Spleen (tissue), 11 donors: ENCODE results near the gene EHMT1. TPM values are rescaled to one million over a fixed set of nuclear protein-coding genes. Genes with fewer than 3 reads are reported as not detected.
A peak's percentile ranks its signal among the peaks of the same experiment; 100 is the strongest.

ENCODE experiments used
- DNase-seq: peaks from one replicate; pipeline ENCODE4 v3.0.0-alpha.2; 2020
- H3K27ac ChIP-seq, 8 donors: fragments of 200-600 bp; sonication (generic) in 7 of 8; 1 replicate in 4 of 8; 2 replicates in 4 of 8; pipeline versions ENCODE4 v1.5.0 to v1.8.0; 2016 to 2021; ENCODE audit warnings: inconsistent platforms in 4 of 8, mild to moderate bottlenecking in 4 of 8, moderate library complexity in 1 of 8
- H3K27me3 ChIP-seq, 7 donors: fragments of 200-600 bp; sonication (generic) in 6 of 7; replicated peaks in 1 of 7; 1 replicate in 4 of 7; 2 replicates in 3 of 7; pipeline versions ENCODE4 v1.5.0 to v1.8.0; 2016 to 2021; ENCODE audit warnings: inconsistent platforms in 3 of 7, mild to moderate bottlenecking in 1 of 7
- H3K36me3 ChIP-seq, 6 donors: fragments of 200-600 bp; sonication (generic) in 5 of 6; 1 replicate in 4 of 6; 2 replicates in 2 of 6; pipeline versions ENCODE4 v1.5.0 to v1.8.0; 2016 to 2021; ENCODE audit warnings: inconsistent platforms in 2 of 6
- H3K4me1 ChIP-seq, 6 donors: fragments of 200-600 bp; sonication (generic) in 5 of 6; 1 replicate in 3 of 6; 2 replicates in 3 of 6; pipeline versions ENCODE4 v1.5.0 to v1.8.0; 2016 to 2021; ENCODE audit warnings: inconsistent platforms in 3 of 6
- H3K4me3 ChIP-seq, 8 donors: fragments of 200-600 bp; sonication (generic) in 7 of 8; 1 replicate in 4 of 8; 2 replicates in 4 of 8; pipeline versions ENCODE4 v1.5.0 to v1.8.0; 2016 to 2021; ENCODE audit warnings: inconsistent platforms in 4 of 8, mild to moderate bottlenecking in 4 of 8, moderate library complexity in 2 of 8
- H3K9me3 ChIP-seq, 8 donors: fragments of 200-600 bp; sonication (generic) in 7 of 8; 1 replicate in 4 of 8; 2 replicates in 4 of 8; pipeline versions ENCODE4 v1.5.0 to v1.8.0; 2016 to 2021; ENCODE audit warnings: inconsistent platforms in 4 of 8
- CTCF ChIP-seq, 11 experiments: fragments of 200-600 bp in 7 of 11; fragments of 450-650 bp in 4 of 11; sonication (generic) in 4 of 11; IDR thresholded peaks in 8 of 11; conservative IDR thresholded peaks in 3 of 11; 1 replicate in 7 of 11; 2 replicates in 4 of 11; pipeline versions ENCODE4 v1.4.0 to v1.8.0; 2016 to 2021; ENCODE audit warnings: antibody characterized with exemption in 11 of 11, inconsistent platforms in 4 of 11, mild to moderate bottlenecking in 1 of 11
- POLR2A ChIP-seq, 3 donors: fragments of 450-650 bp; IDR thresholded peaks; one replicate each; pipeline ENCODE4 v1.5.1; 2017; ENCODE audit warnings: antibody characterized with exemption in 3 of 3, mild to moderate bottlenecking in 1 of 3
- POLR2AphosphoS5 ChIP-seq, 3 donors: sonication (generic); formaldehyde crosslinking; IDR thresholded peaks; one replicate each; pipeline ENCODE4 v1.5.1; 2017; ENCODE audit warnings: antibody characterized with exemption in 3 of 3
- WGBS, 5 donors: extraction: QIAGEN DNeasy Blood & Tissue Kit in 3 of 5; methylation state at CpG; one replicate each; pipeline versions ENCODE4 v1.1.5 to v1.1.7; 2013 to 2018; 5-methylcytosine and 5-hydroxymethylcytosine counted together
- intact Hi-C: fragments of 100-400 bp; cut with DNase I; formaldehyde crosslinking; loops from one replicate; pipeline ENCODE4 v1.15.0; 2023; ENCODE audit warnings: low total_unique reads
- polyA plus RNA-seq, 3 donors: library from polyadenylated mRNA; stranded (reverse); fragments of 200-250 nt; gene quantifications; one replicate each; pipeline ENCODE4 v1.2.1, GENCODE V29; 2013
- total RNA-seq, 7 donors: library from RNA; depleted of rRNA in 3 of 7; stranded (reverse); fragments of >200 nt in 3 of 7; fragmentation: NEBNext Ultra II Directional in 4 of 7; extraction: Animal tissue kit (Norgen Biotek cat#: 25700) in 4 of 7; gene quantifications; one replicate each; pipeline versions ENCODE4 v1.1.0 to v1.2.1, GENCODE V29; 2016 to 2021
- donor health status: healthy with polysubstance abuse.
- donor health status: DM: no; HTN: no; CAD: no; lungs with moderate emphysema.
- donor health status: DM: no; HTN: no; CAD: no.
- donor health status: Bipolar disorder and iron deficiency.
- donor health status: healthy.
- donor health status: DM: no; HTN: no; CAD: no.
- donor health status: DM: yes; HTN: yes; CAD: no.

EHMT1 gene
- total and polyA plus RNA-seq, 10 donors = 35.5 to 163 (median 122) TPM

- no peak overlapping the region for H3K4me3 ChIP-seq
- peaks cover 3 to 62% (median 40%) of the 10 kb centered on the region in 6 donors for H3K4me1 ChIP-seq
- intact Hi-C loops = no loop called here
- peaks cover 0 to 76% (median 14%) of the 10 kb centered on the region in 6 donors for H3K36me3 ChIP-seq
- no peak for DNase-seq
- H3K27ac ChIP-seq = peak overlapping the region in 5 of 8 donors; percentile 14 to 78 (median 62)
- WGBS, 5 donors = 88 to 91% (median 89%) methylated on average over 7 of the region's 7 CpGs
- no peak for TF ChIP-seq POLR2A (IDR thresholded peaks at IDR 0.05)
- no peak for TF ChIP-seq CTCF (IDR thresholded peaks at IDR 0.05 in 8 of 11, conservative IDR thresholded peaks at IDR 0.05 in 3 of 11)
- TF ChIP-seq POLR2AphosphoS5 (IDR thresholded peaks at IDR 0.05) = no peak
- no peaks in the 10 kb centered on the region for H3K27me3 ChIP-seq
- no peaks in the 10 kb centered on the region for H3K9me3 ChIP-seq
Observed at GRCh38 chr9:137650779-137651178, 32.0 kb downstream of the EHMT1 start.

GRCh38 chr9:137656416-137656815, 37.6 kb downstream of the EHMT1 start:
- 89 to 97% (median 91%) methylated on average over 6 of the region's 6 CpGs for WGBS, 5 donors
- Histone ChIP-seq H3K27me3 (no peaks in the 10 kb centered on the region), H3K4me1 (peaks cover 0 to 60% (median 27%) of the 10 kb centered on the region in 6 donors), H3K4me3 (no peak overlapping the region), H3K27ac (no peak overlapping the region), H3K9me3 (no peaks in the 10 kb centered on the region), H3K36me3 (peaks cover 0 to 54% (median 10%) of the 10 kb centered on the region in 6 donors)
- DNase-seq = peak; percentile 38
- intact Hi-C loops = no loop called here
- TF ChIP-seq POLR2A (IDR thresholded peaks at IDR 0.05) (no peak), CTCF (IDR thresholded peaks at IDR 0.05 in 8 of 11, conservative IDR thresholded peaks at IDR 0.05 in 3 of 11) (no peak), POLR2AphosphoS5 (IDR thresholded peaks at IDR 0.05) (no peak)

- H3K27me3 ChIP-seq = no peaks in the 10 kb centered on the region
- H3K9me3 ChIP-seq = no peaks in the 10 kb centered on the region
- no peak overlapping the region for H3K27ac ChIP-seq
- TF ChIP-seq POLR2A (IDR thresholded peaks at IDR 0.05) (no peak), CTCF (IDR thresholded peaks at IDR 0.05 in 8 of 11, conservative IDR thresholded peaks at IDR 0.05 in 3 of 11) (no peak), POLR2AphosphoS5 (IDR thresholded peaks at IDR 0.05) (no peak)
- H3K4me1 ChIP-seq = peaks cover 0 to 67% (median 33%) of the 10 kb centered on the region in 6 donors
- H3K36me3 ChIP-seq = peaks cover 0 to 42% (median 7%) of the 10 kb centered on the region in 6 donors
- no peak for DNase-seq
- WGBS, 5 donors = 72 to 80% (median 76%) methylated on average over 2 of the region's 2 CpGs
- no peak overlapping the region for H3K4me3 ChIP-seq
- intact Hi-C loops = no loop called here
Observed at GRCh38 chr9:137657606-137658005, 38.8 kb downstream of the EHMT1 start.

- Histone ChIP-seq H3K4me1 (peaks cover 0 to 79% (median 34%) of the 10 kb centered on the region in 6 donors), H3K27me3 (no peaks in the 10 kb centered on the region), H3K4me3 (no peak overlapping the region), H3K9me3 (no peaks in the 10 kb centered on the region), H3K36me3 (peaks cover 0 to 37% (median 7%) of the 10 kb centered on the region in 6 donors), H3K27ac (no peak overlapping the region)
- WGBS, 5 donors = 27 to 46% (median 37%) methylated on average over 2 of the region's 2 CpGs
- peak; percentile 19 for DNase-seq
- intact Hi-C loops = no loop called here
- TF ChIP-seq POLR2AphosphoS5 (IDR thresholded peaks at IDR 0.05) (no peak), POLR2A (IDR thresholded peaks at IDR 0.05) (no peak)
Observed at GRCh38 chr9:137658781-137659180, 40.0 kb downstream of the EHMT1 start.
